Mesendoderm (in vitro differentiated cells): ENCODE data around the gene MKRN2OS.
A peak's percentile ranks its signal among the peaks of the same experiment; 100 is the strongest.

Experiments
- DNase-seq: peaks from one replicate; pipeline ENCODE4 v3.0.0; 2013
- H2AK5ac ChIP-seq: 2 replicates; pipeline ENCODE4 v1.6.1; 2013; ENCODE audit warnings: low read length, inconsistent platforms
- H2BK120ac ChIP-seq: 2 replicates; pipeline ENCODE4 v1.6.1; 2013; ENCODE audit warnings: low read depth, mild to moderate bottlenecking, low read length, moderate library complexity, mixed read lengths
- H2BK15ac ChIP-seq: replicated peaks from 2 replicates; pipeline ENCODE4 v1.6.1; 2013; ENCODE audit warnings: low read depth, mild to moderate bottlenecking, moderate library complexity
- H2BK5ac ChIP-seq: 2 replicates; pipeline ENCODE4 v1.6.1; 2013; ENCODE audit warnings: low read length, inconsistent platforms
- H3K18ac ChIP-seq: 2 replicates; pipeline ENCODE4 v1.6.1; 2013; ENCODE audit warnings: mild to moderate bottlenecking, low read length, mixed read lengths
- H3K23ac ChIP-seq: one replicate; pipeline ENCODE4 v1.6.1; 2013; ENCODE audit warnings: low read length
- H3K27ac ChIP-seq: 2 replicates; pipeline ENCODE4 v1.5.1; 2013; ENCODE audit warnings: low read depth, mild to moderate bottlenecking, inconsistent platforms, low read length, moderate library complexity
- H3K27me3 ChIP-seq: 2 replicates; pipeline ENCODE4 v1.6.1; 2013; ENCODE audit warnings: low read length, control low read depth, mild to moderate bottlenecking, inconsistent platforms; ENCODE audit not compliant: insufficient read depth, poor library complexity
- H3K36me3 ChIP-seq: 2 replicates; pipeline ENCODE4 v1.6.1; 2013; ENCODE audit warnings: low read length, inconsistent platforms; ENCODE audit not compliant: control insufficient read depth, insufficient read depth
- H3K4ac ChIP-seq: one replicate; pipeline ENCODE4 v1.6.1; 2013; ENCODE audit warnings: low read depth, mild to moderate bottlenecking, low read length, moderate library complexity
- H3K4me1 ChIP-seq: 2 replicates; pipeline ENCODE4 v1.6.1; 2013; ENCODE audit warnings: low read depth, low read length, inconsistent platforms; ENCODE audit not compliant: control insufficient read depth
- H3K4me2 ChIP-seq: 2 replicates; pipeline ENCODE4 v1.6.1; 2013; ENCODE audit warnings: low read length
- H3K4me3 ChIP-seq: 2 replicates; pipeline ENCODE4 v1.5.1; 2013; ENCODE audit warnings: mild to moderate bottlenecking, low read length
- H3K56ac ChIP-seq: one replicate; pipeline ENCODE4 v1.6.1; 2013; ENCODE audit warnings: low read length
- H3K79me1 ChIP-seq: 2 replicates; pipeline ENCODE4 v1.6.1; 2013; ENCODE audit warnings: low read length, inconsistent platforms
- H3K79me2 ChIP-seq: 2 replicates; pipeline ENCODE4 v1.6.1; 2013; ENCODE audit warnings: mild to moderate bottlenecking, low read length; ENCODE audit not compliant: control insufficient read depth, insufficient read depth
- H3K9ac ChIP-seq: 2 replicates; pipeline ENCODE4 v1.6.1; 2013; ENCODE audit warnings: low read length, inconsistent platforms
- H4K5ac ChIP-seq: one replicate; pipeline ENCODE4 v1.6.1; 2013; ENCODE audit warnings: low read length
- H4K8ac ChIP-seq: one replicate; pipeline ENCODE4 v1.6.1; 2013; ENCODE audit warnings: low read depth, mild to moderate bottlenecking, control low read depth, low read length, moderate library complexity
- WGBS: extraction: QIAGEN DNeasy Blood & Tissue Kit; methylation state at CpG from one replicate; pipeline ENCODE4 v1.1.7; 2013; ENCODE audit warnings: low lambda C conversion rate, missing lambda C conversion rate; ENCODE audit not compliant: insufficient coverage; ENCODE audit errors: extremely low coverage; 5-methylcytosine and 5-hydroxymethylcytosine counted together

The MKRN2OS gene

GRCh38 chr3:12574131-12574530, 28.8 kb upstream of the MKRN2OS start:
- no peak overlapping the region for H3K18ac ChIP-seq
- H3K4me2 ChIP-seq: no peak overlapping the region
- H4K5ac ChIP-seq: no peak overlapping the region
- no peak overlapping the region for H3K4me3 ChIP-seq
- no peak for DNase-seq
- no peak overlapping the region for H3K56ac ChIP-seq
- no peak overlapping the region for H2BK120ac ChIP-seq
- no peak overlapping the region for H2AK5ac ChIP-seq
- H2BK5ac ChIP-seq: no peak overlapping the region
- no peak overlapping the region for H3K9ac ChIP-seq
- no peak overlapping the region for H3K23ac ChIP-seq
- no peak overlapping the region for H2BK15ac ChIP-seq
- no peaks in the 10 kb centered on the region for H3K79me2 ChIP-seq
- no peak overlapping the region for H3K27ac ChIP-seq
- no peaks in the 10 kb centered on the region for H3K4me1 ChIP-seq
- no CpG with 5 or more reads among the region's 6 CpGs for WGBS
- H3K4ac ChIP-seq: no peak overlapping the region
- H3K27me3 ChIP-seq: no peaks in the 10 kb centered on the region
- H3K79me1 ChIP-seq: no peaks in the 10 kb centered on the region
- no peak overlapping the region for H4K8ac ChIP-seq
- peaks cover 13% of the 10 kb centered on the region for H3K36me3 ChIP-seq

GRCh38 chr3:12571986-12572385, 26.7 kb upstream of the MKRN2OS start:
- Histone ChIP-seq H3K4me2 (no peak overlapping the region), H3K79me1 (peaks cover 4% of the 10 kb centered on the region), H3K27ac (no peak overlapping the region), H3K27me3 (no peaks in the 10 kb centered on the region), H3K4ac (no peak overlapping the region), H3K56ac (no peak overlapping the region), H3K23ac (no peak overlapping the region), H2BK5ac (no peak overlapping the region), H3K18ac (no peak overlapping the region), H4K5ac (no peak overlapping the region), H3K4me3 (no peak overlapping the region), H3K4me1 (no peaks in the 10 kb centered on the region), H2AK5ac (no peak overlapping the region), H2BK120ac (no peak overlapping the region), H2BK15ac (no peak overlapping the region), H3K9ac (no peak overlapping the region), H3K79me2 (peaks cover 5% of the 10 kb centered on the region), H4K8ac (no peak overlapping the region), H3K36me3 (peaks cover 13% of the 10 kb centered on the region)
- no CpG with 5 or more reads among the region's 11 CpGs for WGBS
- DNase-seq: peak; percentile 53

GRCh38 chr3:12569836-12570235, 24.5 kb upstream of the MKRN2OS start:
- no peak overlapping the region for H3K4me2 ChIP-seq
- H3K36me3 ChIP-seq: peaks cover 10% of the 10 kb centered on the region
- no peak overlapping the region for H2BK15ac ChIP-seq
- H2BK5ac ChIP-seq: no peak overlapping the region
- H3K4me3 ChIP-seq: no peak overlapping the region
- DNase-seq: no peak
- peaks cover 17% of the 10 kb centered on the region for H3K79me2 ChIP-seq
- WGBS: no CpG with 5 or more reads among the region's 6 CpGs
- H2BK120ac ChIP-seq: no peak overlapping the region
- H3K23ac ChIP-seq: no peak overlapping the region
- H4K8ac ChIP-seq: no peak overlapping the region
- H3K9ac ChIP-seq: no peak overlapping the region
- no peak overlapping the region for H3K18ac ChIP-seq
- no peak overlapping the region for H3K27ac ChIP-seq
- H2AK5ac ChIP-seq: no peak overlapping the region
- H3K27me3 ChIP-seq: no peaks in the 10 kb centered on the region
- H4K5ac ChIP-seq: no peak overlapping the region
- no peaks in the 10 kb centered on the region for H3K4me1 ChIP-seq
- H3K56ac ChIP-seq: no peak overlapping the region
- peaks cover 9% of the 10 kb centered on the region for H3K79me1 ChIP-seq
- H3K4ac ChIP-seq: no peak overlapping the region

- WGBS: no CpG with 5 or more reads among the region's 3 CpGs
- H4K8ac ChIP-seq: no peak overlapping the region
Observed at GRCh38 chr3:12568747-12569146, 23.4 kb upstream of the MKRN2OS start.

GRCh38 chr3:12566976-12567375, 21.7 kb upstream of the MKRN2OS start:
- DNase-seq: no peak
- Histone ChIP-seq H4K5ac (no peak overlapping the region), H3K79me1 (peaks cover 14% of the 10 kb centered on the region), H3K4me2 (no peak overlapping the region), H3K56ac (no peak overlapping the region), H3K4me3 (no peak overlapping the region), H3K27me3 (no peaks in the 10 kb centered on the region), H3K4me1 (no peaks in the 10 kb centered on the region), H3K36me3 (peaks cover 4% of the 10 kb centered on the region), H2BK120ac (no peak overlapping the region), H3K4ac (no peak overlapping the region), H3K9ac (no peak overlapping the region), H2BK15ac (no peak overlapping the region), H3K27ac (no peak overlapping the region), H2BK5ac (no peak overlapping the region), H3K23ac (no peak overlapping the region), H3K79me2 (peaks cover 33% of the 10 kb centered on the region), H4K8ac (no peak overlapping the region), H2AK5ac (no peak overlapping the region), H3K18ac (no peak overlapping the region)

More at GRCh38 chr3:12568747-12569146, 23.4 kb upstream of the MKRN2OS start:
- Histone ChIP-seq H3K56ac (no peak overlapping the region), H3K79me1 (peaks cover 12% of the 10 kb centered on the region), H3K4me3 (no peak overlapping the region), H2AK5ac (no peak overlapping the region), H3K23ac (no peak overlapping the region), H3K18ac (no peak overlapping the region), H3K27me3 (no peaks in the 10 kb centered on the region), H3K27ac (no peak overlapping the region), H2BK120ac (no peak overlapping the region), H4K5ac (no peak overlapping the region), H3K9ac (no peak overlapping the region), H2BK5ac (no peak overlapping the region), H3K4me1 (no peaks in the 10 kb centered on the region), H3K36me3 (peaks cover 7% of the 10 kb centered on the region), H3K4me2 (no peak overlapping the region), H2BK15ac (no peak overlapping the region), H3K4ac (no peak overlapping the region), H3K79me2 (peaks cover 22% of the 10 kb centered on the region)
- no peak for DNase-seq

- H3K4ac ChIP-seq: no peak overlapping the region
- no peak overlapping the region for H3K9ac ChIP-seq
- H3K79me1 ChIP-seq: peaks cover 18% of the 10 kb centered on the region
- H2AK5ac ChIP-seq: no peak overlapping the region
- no peak overlapping the region for H3K56ac ChIP-seq
- DNase-seq: no peak
- H3K79me2 ChIP-seq: peaks cover 72% of the 10 kb centered on the region
- H2BK5ac ChIP-seq: no peak overlapping the region
- H4K5ac ChIP-seq: no peak overlapping the region
- H3K27ac ChIP-seq: no peak overlapping the region
- no peak overlapping the region for H2BK15ac ChIP-seq
- H2BK120ac ChIP-seq: no peak overlapping the region
- H3K23ac ChIP-seq: no peak overlapping the region
- no peaks in the 10 kb centered on the region for H3K27me3 ChIP-seq
- no peaks in the 10 kb centered on the region for H3K36me3 ChIP-seq
- H3K18ac ChIP-seq: no peak overlapping the region
- no peak overlapping the region for H3K4me3 ChIP-seq
- H4K8ac ChIP-seq: no peak overlapping the region
- peaks cover 2% of the 10 kb centered on the region for H3K4me1 ChIP-seq
- H3K4me2 ChIP-seq: no peak overlapping the region
- no CpG with 5 or more reads among the region's 1 CpG for WGBS
Observed at GRCh38 chr3:12562451-12562850, 17.2 kb upstream of the MKRN2OS start.
